HEK293 (cell line): ENCODE data around the gene GREB1L.

Experiments used
- CTCF ChIA-PET: fragments of 350-600 bp; formaldehyde crosslinking; extraction: SDS; loops from one replicate; lab custom pipeline; 2021; ENCODE audit warnings: antibody characterized with exemption; lab: Yijun Ruan, JAX
- POLR2A ChIA-PET: fragments of 300-600 bp; formaldehyde crosslinking; extraction: SDS; loops from one replicate; lab custom pipeline; 2020; ENCODE audit warnings: antibody characterized with exemption, inconsistent platforms; lab: Yijun Ruan, JAX
- H3K27ac ChIP-seq: fragments of 200-500 bp; sonication (Bioruptor generic); 2 replicates; pipeline ENCODE4 v1.5.1; 2014; ENCODE audit warnings: low read depth, low read length, control low read depth, inconsistent platforms; ENCODE audit errors: extremely low read depth
- H3K36me3 ChIP-seq, 2 experiments: fragments of 200-500 bp in 1 of 2; sonication (Bioruptor generic) in 1 of 2; 1 replicate in 1 of 2; 2 replicates in 1 of 2; pipeline ENCODE4 v1.5.1; 2014 to 2017; ENCODE audit warnings: inconsistent platforms in 2 of 2, low read length in 2 of 2; ENCODE audit not compliant: control insufficient read depth in 2 of 2, insufficient read depth in 1 of 2
- H3K4me1 ChIP-seq: fragments of 200-500 bp; sonication (Bioruptor generic); 2 replicates; pipeline ENCODE4 v1.5.1; 2014; ENCODE audit warnings: mild to moderate bottlenecking, low read length, inconsistent platforms; ENCODE audit not compliant: control insufficient read depth, insufficient read depth
- H3K4me3 ChIP-seq: 2 replicates; pipeline ENCODE4 v1.5.1; 2011; ENCODE audit warnings: low read depth, mild to moderate bottlenecking, control low read depth, low read length, moderate library complexity
- H3K9me3 ChIP-seq: fragments of 200-500 bp; sonication (Bioruptor generic); 2 replicates; pipeline ENCODE4 v1.5.1; 2014; ENCODE audit warnings: low read depth, low read length, inconsistent platforms; ENCODE audit not compliant: control insufficient read depth, insufficient read depth
- GFI1B ChIP-seq: fragments of 450-650 bp; formaldehyde crosslinking; IDR thresholded peaks from 2 replicates; pipeline ENCODE4 v1.5.1; 2016; ENCODE audit warnings: missing biosample characterization, missing genetic modification characterization
- PATZ1 ChIP-seq: fragments of 450-650 bp; formaldehyde crosslinking; IDR thresholded peaks from 2 replicates; pipeline ENCODE4 v1.5.1; 2016; ENCODE audit warnings: missing biosample characterization, missing genetic modification characterization
- SALL2 ChIP-seq: fragments of 450-650 bp; formaldehyde crosslinking; IDR thresholded peaks from 2 replicates; pipeline ENCODE4 v1.5.0; 2017; ENCODE audit warnings: missing biosample characterization, mild to moderate bottlenecking, missing genetic modification characterization, borderline replicate concordance
- SCRT2 ChIP-seq: fragments of 450-650 bp; formaldehyde crosslinking; IDR thresholded peaks from 2 replicates; pipeline ENCODE4 v1.5.1; 2016; ENCODE audit warnings: missing biosample characterization, missing genetic modification characterization
- ZBTB11 ChIP-seq: fragments of 450-650 bp; formaldehyde crosslinking; conservative IDR thresholded peaks from 2 replicates; pipeline ENCODE4 v1.5.1; 2016; ENCODE audit warnings: low read depth, missing biosample characterization, missing genetic modification characterization
- ZIC2 ChIP-seq: fragments of 450-650 bp; formaldehyde crosslinking; IDR thresholded peaks from 2 replicates; pipeline ENCODE4 v1.5.1; 2016; ENCODE audit warnings: missing biosample characterization, missing genetic modification characterization
- ZNF10 ChIP-seq: fragments of 450-650 bp; formaldehyde crosslinking; IDR thresholded peaks from 2 replicates; pipeline ENCODE4 v1.5.1; 2017; ENCODE audit warnings: missing biosample characterization, missing genetic modification characterization
- ZNF19 ChIP-seq: fragments of 450-650 bp; formaldehyde crosslinking; IDR thresholded peaks from 2 replicates; pipeline ENCODE4; 2016; ENCODE audit warnings: missing biosample characterization, missing genetic modification characterization, low read depth
- ZNF202 ChIP-seq: fragments of 450-650 bp; formaldehyde crosslinking; IDR thresholded peaks from 2 replicates; pipeline ENCODE4 v1.5.1; 2016; ENCODE audit warnings: missing biosample characterization, missing genetic modification characterization, borderline replicate concordance
- ZNF223 ChIP-seq: fragments of 450-650 bp; formaldehyde crosslinking; IDR thresholded peaks from 2 replicates; pipeline ENCODE4 v1.5.1; 2016; ENCODE audit warnings: missing biosample characterization, missing genetic modification characterization
- ZNF23 ChIP-seq: fragments of 450-650 bp; formaldehyde crosslinking; IDR thresholded peaks from 2 replicates; pipeline ENCODE4 v1.5.1; 2016; ENCODE audit warnings: missing biosample characterization, missing genetic modification characterization, borderline replicate concordance
- ZNF302 ChIP-seq: fragments of 450-650 bp; formaldehyde crosslinking; IDR thresholded peaks from 2 replicates; pipeline ENCODE4 v1.5.1; 2016; ENCODE audit warnings: missing biosample characterization, missing genetic modification characterization, low read depth
- ZNF362 ChIP-seq: fragments of 450-650 bp; formaldehyde crosslinking; IDR thresholded peaks from 2 replicates; pipeline ENCODE4 v1.5.1; 2016; ENCODE audit warnings: missing biosample characterization, missing genetic modification characterization
- ZNF37A ChIP-seq: fragments of 450-650 bp; IDR thresholded peaks from 2 replicates; pipeline ENCODE4 v1.5.1; 2018; ENCODE audit warnings: missing biosample characterization, missing genetic modification characterization
- ZNF416 ChIP-seq: fragments of 450-650 bp; formaldehyde crosslinking; IDR thresholded peaks from 2 replicates; pipeline ENCODE4 v1.5.1; 2016; ENCODE audit warnings: missing biosample characterization, missing genetic modification characterization
- ZNF488 ChIP-seq: fragments of 450-650 bp; formaldehyde crosslinking; IDR thresholded peaks from 2 replicates; pipeline ENCODE4 v1.5.1; 2016; ENCODE audit warnings: missing biosample characterization, missing genetic modification characterization
- ZNF501 ChIP-seq: fragments of 450-650 bp; formaldehyde crosslinking; IDR thresholded peaks from 2 replicates; pipeline ENCODE4 v1.5.1; 2016; ENCODE audit warnings: missing biosample characterization, missing genetic modification characterization
- ZNF530 ChIP-seq: fragments of 450-650 bp; formaldehyde crosslinking; IDR thresholded peaks from 2 replicates; pipeline ENCODE4 v1.5.1; 2016; ENCODE audit warnings: low read depth, missing biosample characterization, missing genetic modification characterization
- ZNF549 ChIP-seq: fragments of 450-650 bp; IDR thresholded peaks from 2 replicates; pipeline ENCODE4 v1.5.1; 2018; ENCODE audit warnings: missing biosample characterization, missing genetic modification characterization, mild to moderate bottlenecking, inconsistent platforms, moderate library complexity
- ZNF561 ChIP-seq: fragments of 450-650 bp; IDR thresholded peaks from 2 replicates; pipeline ENCODE4 v1.5.1; 2018; ENCODE audit warnings: missing biosample characterization, missing genetic modification characterization, borderline replicate concordance
- ZNF707 ChIP-seq: fragments of 450-650 bp; formaldehyde crosslinking; IDR thresholded peaks from 2 replicates; pipeline ENCODE4 v1.5.1; 2016; ENCODE audit warnings: missing biosample characterization, missing genetic modification characterization
- ZNF791 ChIP-seq: fragments of 450-650 bp; formaldehyde crosslinking; IDR thresholded peaks from 2 replicates; pipeline ENCODE4 v1.5.1; 2016; ENCODE audit warnings: missing biosample characterization, missing genetic modification characterization
- ZSCAN18 ChIP-seq: fragments of 450-650 bp; formaldehyde crosslinking; IDR thresholded peaks from 2 replicates; pipeline ENCODE4 v1.5.1; 2016; ENCODE audit warnings: missing biosample characterization, missing genetic modification characterization
- ZSCAN5A ChIP-seq: fragments of 450-650 bp; formaldehyde crosslinking; IDR thresholded peaks from 2 replicates; pipeline ENCODE4 v1.5.1; 2016; ENCODE audit warnings: missing biosample characterization, missing genetic modification characterization

GREB1L gene

GRCh38 chr18:21387886-21388285 is 145.9 kb downstream of the GREB1L start:
- no peak overlapping the region for H3K4me3 ChIP-seq
- no peak overlapping the region for H3K27ac ChIP-seq
- peaks cover 8 to 13% of the 10 kb centered on the region in 2 experiments for H3K36me3 ChIP-seq
- ChIA-PET POLR2A (no interaction called here), CTCF (interaction anchor here (0.6 kb wide), 1 partner anchor 12 kb away, joined by 4 read pairs; no protein-coding TSS in a partner anchor)
- H3K9me3 ChIP-seq: no peaks in the 10 kb centered on the region
- peaks cover 6% of the 10 kb centered on the region; the same call in 1 of the 2 replicates for H3K4me1 ChIP-seq
- TF ChIP-seq ZNF416 (tag by site-specific recombination) (no peak), ZNF707 (tag by site-specific recombination) (no peak), PATZ1 (tag by site-specific recombination) (no peak), ZNF791 (tag by site-specific recombination) (no peak), ZNF561 (tag by site-specific recombination) (no peak), ZNF501 (no peak), ZNF37A (tag by site-specific recombination) (no peak), GFI1B (tag by site-specific recombination) (no peak), ZNF23 (tag by site-specific recombination) (no peak), SCRT2 (no peak), ZNF549 (no peak), SALL2 (tag by site-specific recombination) (no peak), ZNF302 (tag by site-specific recombination) (no peak), ZNF223 (tag by site-specific recombination) (no peak), ZNF202 (tag by site-specific recombination) (no peak), ZNF530 (tag by site-specific recombination) (no peak)

GRCh38 chr18:21389283-21389682 is 147.3 kb downstream of the GREB1L start:
- Histone ChIP-seq H3K4me1 (peaks cover 6% of the 10 kb centered on the region; the same call in 1 of the 2 replicates), H3K36me3 (peaks cover 5 to 6% of the 10 kb centered on the region in 2 experiments), H3K27ac (no peak overlapping the region), H3K4me3 (no peak overlapping the region), H3K9me3 (no peaks in the 10 kb centered on the region)
- ChIA-PET CTCF (interaction anchor here (0.6 kb wide), 1 partner anchor 133 kb away, joined by 3 read pairs; no protein-coding TSS in a partner anchor), POLR2A (no interaction called here)
- TF ChIP-seq ZNF488: no peak
- TF ChIP-seq ZNF19 (tag by site-specific recombination): no peak
- no peak for TF ChIP-seq ZSCAN5A
- no peak for TF ChIP-seq ZSCAN18 (tag by site-specific recombination)
- TF ChIP-seq ZIC2 (tag by site-specific recombination): no peak
- TF ChIP-seq ZBTB11 (tag by site-specific recombination): no peak
- TF ChIP-seq ZNF362 (tag by site-specific recombination): no peak
- no peak for TF ChIP-seq ZNF10
